Measurements from ENCODE around the gene FFAR1. TPM values are rescaled to one million over a fixed set of nuclear protein-coding genes. Genes with fewer than 3 reads are reported as not detected.

The FFAR1 gene
- total and polyA plus RNA-seq, 2 experiments from 2014 or later: not detected

DNA sequence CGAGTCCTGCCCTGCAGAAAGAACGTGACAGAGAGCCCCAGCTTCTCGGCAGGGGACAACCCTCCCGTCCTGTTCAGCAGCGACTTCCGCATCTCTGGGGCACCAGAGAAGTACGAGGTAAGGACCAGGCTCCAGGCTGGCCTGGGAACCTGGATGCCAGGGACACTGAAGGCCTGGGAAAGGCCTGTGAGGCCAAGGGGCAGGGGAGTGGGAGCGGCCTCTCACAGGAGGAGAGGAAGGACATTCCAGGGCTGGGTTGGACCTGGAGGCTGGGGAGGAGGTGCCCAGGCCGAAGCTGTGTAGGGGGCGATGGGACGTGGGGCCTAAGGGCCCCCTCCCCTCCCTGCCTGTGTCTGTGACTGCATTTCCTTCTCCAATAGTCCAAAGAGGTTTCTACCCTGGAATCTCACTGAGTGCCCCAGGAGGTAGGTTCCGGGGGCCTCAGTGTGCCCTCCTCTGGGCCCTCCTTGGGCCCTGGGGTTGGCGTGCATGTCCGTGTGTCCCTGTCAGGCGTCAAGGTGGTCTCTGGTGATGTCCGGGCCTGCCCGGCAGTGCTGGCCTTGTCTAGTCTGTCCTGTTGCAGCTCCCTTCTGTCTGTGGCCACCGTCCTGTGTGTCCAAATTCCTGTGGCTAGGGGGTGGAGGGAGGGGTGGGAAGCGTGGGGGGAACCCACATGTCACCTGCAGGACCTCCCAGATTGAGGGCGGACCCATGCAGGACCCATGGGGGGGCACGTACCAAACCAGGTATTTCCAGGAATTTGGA, 35.6 kb upstream of the FFAR1 start:
- 84% methylated on average over 20 of the region's 21 CpGs for WGBS (ENCODE audit: low lambda C conversion rate, missing lambda C conversion rate)
- no peak overlapping the region for H2AFZ ChIP-seq

DNA sequence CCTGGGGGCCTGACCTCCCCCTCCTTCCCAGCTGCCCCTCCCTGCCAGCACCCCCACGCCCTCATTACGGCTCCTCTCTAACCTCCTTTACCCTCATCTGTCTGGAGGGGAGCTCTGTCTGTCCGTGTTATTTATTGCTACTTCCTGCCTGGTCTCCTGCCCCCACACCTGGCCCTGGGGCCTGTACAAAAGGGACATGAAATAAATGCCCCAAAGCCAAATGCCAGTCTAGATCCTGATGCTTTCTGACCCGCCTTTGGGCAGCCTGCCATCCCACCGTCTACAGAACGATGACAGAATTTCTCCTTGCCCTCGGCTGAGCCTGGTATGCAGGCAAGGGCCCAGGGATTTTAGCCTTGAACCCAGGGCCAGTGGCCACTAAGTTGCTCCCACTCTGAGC, 34.1 kb upstream of the FFAR1 start:
- Histone ChIP-seq H3K4me1 (ENCODE audit: insufficient read depth) (peaks cover 25% of the 10 kb centered on the region), H2AFZ (no peak overlapping the region), H3K27me3 (no peaks in the 10 kb centered on the region), H4K20me1 (ENCODE audit: insufficient read depth, poor library complexity, severe bottlenecking) (no peaks in the 10 kb centered on the region), H3K4me2 (no peak overlapping the region), H3K27ac (no peak overlapping the region), H3K9me2 (replicated peaks; ENCODE audit: insufficient read depth) (no peaks in the 10 kb centered on the region), H3K36me3 (replicated peaks; ENCODE audit: insufficient read depth, low read depth) (no peaks in the 10 kb centered on the region), H3K79me2 (no peaks in the 10 kb centered on the region), H3K9me3 (ENCODE audit: low read depth) (no peaks in the 10 kb centered on the region), H3K4me3 (no peak overlapping the region)
- WGBS (ENCODE audit: low lambda C conversion rate, missing lambda C conversion rate): 73% methylated on average over 6 of the region's 7 CpGs
- TF ChIP-seq, protein P1, sequence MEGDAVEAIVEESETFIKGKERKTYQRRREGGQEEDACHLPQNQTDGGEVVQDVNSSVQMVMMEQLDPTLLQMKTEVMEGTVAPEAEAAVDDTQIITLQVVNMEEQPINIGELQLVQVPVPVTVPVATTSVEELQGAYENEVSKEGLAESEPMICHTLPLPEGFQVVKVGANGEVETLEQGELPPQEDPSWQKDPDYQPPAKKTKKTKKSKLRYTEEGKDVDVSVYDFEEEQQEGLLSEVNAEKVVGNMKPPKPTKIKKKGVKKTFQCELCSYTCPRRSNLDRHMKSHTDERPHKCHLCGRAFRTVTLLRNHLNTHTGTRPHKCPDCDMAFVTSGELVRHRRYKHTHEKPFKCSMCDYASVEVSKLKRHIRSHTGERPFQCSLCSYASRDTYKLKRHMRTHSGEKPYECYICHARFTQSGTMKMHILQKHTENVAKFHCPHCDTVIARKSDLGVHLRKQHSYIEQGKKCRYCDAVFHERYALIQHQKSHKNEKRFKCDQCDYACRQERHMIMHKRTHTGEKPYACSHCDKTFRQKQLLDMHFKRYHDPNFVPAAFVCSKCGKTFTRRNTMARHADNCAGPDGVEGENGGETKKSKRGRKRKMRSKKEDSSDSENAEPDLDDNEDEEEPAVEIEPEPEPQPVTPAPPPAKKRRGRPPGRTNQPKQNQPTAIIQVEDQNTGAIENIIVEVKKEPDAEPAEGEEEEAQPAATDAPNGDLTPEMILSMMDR (IDR thresholded peaks at IDR 0.05; ENCODE audit: poor library complexity): no peak
- TF ChIP-seq EZH2phosphoT487 (IDR thresholded peaks at IDR 0.05; ENCODE audit: low read depth, severe bottlenecking, unreplicated experiment) (no peak), EZH2 (IDR thresholded peaks at IDR 0.05; ENCODE audit: borderline replicate concordance) (no peak)
- no peak for DNase-seq (ENCODE audit: low spot score)

More for the DNA sequence above, 35.6 kb upstream of the FFAR1 start:
- Histone ChIP-seq H3K4me2 (no peak overlapping the region), H4K20me1 (ENCODE audit: insufficient read depth, poor library complexity, severe bottlenecking) (no peaks in the 10 kb centered on the region), H3K9me3 (ENCODE audit: low read depth) (no peaks in the 10 kb centered on the region), H3K4me1 (ENCODE audit: insufficient read depth) (peaks cover 31% of the 10 kb centered on the region), H3K27me3 (no peaks in the 10 kb centered on the region), H3K9me2 (replicated peaks; ENCODE audit: insufficient read depth) (no peaks in the 10 kb centered on the region), H3K36me3 (replicated peaks; ENCODE audit: insufficient read depth, low read depth) (no peaks in the 10 kb centered on the region), H3K27ac (no peak overlapping the region), H3K4me3 (no peak overlapping the region), H3K79me2 (no peaks in the 10 kb centered on the region)
- DNase-seq (ENCODE audit: low spot score): no peak
- no peak for TF ChIP-seq EZH2 (IDR thresholded peaks at IDR 0.05; ENCODE audit: borderline replicate concordance)
- TF ChIP-seq, protein P1 (IDR thresholded peaks at IDR 0.05; ENCODE audit: poor library complexity): no peak
- TF ChIP-seq EZH2phosphoT487 (IDR thresholded peaks at IDR 0.05; ENCODE audit: low read depth, severe bottlenecking, unreplicated experiment): no peak

DNA sequence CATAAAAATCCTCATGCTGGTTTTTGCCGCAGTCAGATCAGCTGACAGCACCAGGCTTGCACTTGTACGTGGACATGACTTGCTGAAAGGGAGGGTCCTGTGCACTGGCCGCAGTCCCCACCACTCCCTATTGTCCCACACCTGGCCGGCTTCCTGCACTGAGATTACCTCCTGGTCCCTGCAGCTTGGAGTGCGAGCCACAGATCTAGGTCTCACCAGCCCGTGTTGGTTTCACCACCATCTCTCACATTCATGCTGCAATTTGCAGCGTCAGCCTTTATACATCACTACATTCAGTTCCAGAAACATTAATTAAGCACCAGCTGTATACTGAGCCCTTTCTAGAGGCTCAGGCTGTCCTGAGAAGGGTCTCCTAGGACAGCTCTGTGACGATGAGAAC, 33.7 kb upstream of the FFAR1 start:
- Histone ChIP-seq H3K4me3 (no peak overlapping the region), H3K4me2 (no peak overlapping the region), H3K9me2 (replicated peaks; ENCODE audit: insufficient read depth) (no peaks in the 10 kb centered on the region), H3K27ac (no peak overlapping the region), H3K79me2 (no peaks in the 10 kb centered on the region), H3K36me3 (replicated peaks; ENCODE audit: insufficient read depth, low read depth) (no peaks in the 10 kb centered on the region), H3K27me3 (no peaks in the 10 kb centered on the region), H3K4me1 (ENCODE audit: insufficient read depth) (peaks cover 24% of the 10 kb centered on the region), H3K9me3 (ENCODE audit: low read depth) (no peaks in the 10 kb centered on the region), H2AFZ (no peak overlapping the region), H4K20me1 (ENCODE audit: insufficient read depth, poor library complexity, severe bottlenecking) (no peaks in the 10 kb centered on the region)
- TF ChIP-seq, protein P1 (IDR thresholded peaks at IDR 0.05; ENCODE audit: poor library complexity): no peak
- TF ChIP-seq EZH2phosphoT487 (IDR thresholded peaks at IDR 0.05; ENCODE audit: low read depth, severe bottlenecking, unreplicated experiment) (no peak), EZH2 (IDR thresholded peaks at IDR 0.05; ENCODE audit: borderline replicate concordance) (no peak)
- no peak for DNase-seq (ENCODE audit: low spot score)
- WGBS (ENCODE audit: low lambda C conversion rate, missing lambda C conversion rate): 93% methylated on average over 8 of the region's 8 CpGs

Data from hepatocyte (in vitro differentiated cells).